ENCODE data around the gene MICU2. TPM values are rescaled to one million over a fixed set of nuclear protein-coding genes. Genes with fewer than 3 reads are reported as not detected.

MICU2 gene
- total and polyA plus RNA-seq, 2 donors (not counting 3 experiments of a cell fraction or from before 2014, with no cell fraction given) = 24.0 to 36.7 TPM

GRCh38 chr13:21511849-21512248, 92.1 kb downstream of the MICU2 start:
- TF ChIP-seq POLR2AphosphoS5 (IDR thresholded peaks at IDR 0.05; ENCODE audit: insufficient read depth, low read depth, low read length) = no peak
- TF ChIP-seq FOS (IDR thresholded peaks at IDR 0.05; ENCODE audit: borderline replicate concordance, insufficient read depth, low read length) = no peak
- no peak for TF ChIP-seq JUN (IDR thresholded peaks at IDR 0.05; ENCODE audit: borderline replicate concordance, insufficient read depth, insufficient read length, low read depth)
- TF ChIP-seq MAX (IDR thresholded peaks at IDR 0.05; ENCODE audit: insufficient read depth, insufficient read length) = no peak
- no peak for TF ChIP-seq POLR2A (IDR thresholded peaks at IDR 0.05; ENCODE audit: low read depth, low read length)
- no peak for TF ChIP-seq GATA2 (IDR thresholded peaks at IDR 0.05; ENCODE audit: insufficient read depth, insufficient read length, low read depth, low read length)
- no peak for TF ChIP-seq EZH2 (IDR thresholded peaks at IDR 0.05; ENCODE audit: borderline replicate concordance, low read depth, low read length, severe bottlenecking)
- no peak for TF ChIP-seq CTCF (IDR thresholded peaks at IDR 0.05; ENCODE audit: extremely low read depth in 1 of 2, insufficient read depth in 1 of 2, low read depth in 1 of 2, low read length in 2 of 2)
- no peak for TF ChIP-seq MYC (IDR thresholded peaks at IDR 0.05; ENCODE audit: low read depth, low read length)
- Histone ChIP-seq H3K27me3 (ENCODE audit: control insufficient read depth in 2 of 2, insufficient read depth in 2 of 2, low read length in 2 of 2) (no peaks in the 10 kb centered on the region), H3K79me2 (ENCODE audit: control insufficient read depth, insufficient read depth, low read length) (no peaks in the 10 kb centered on the region), H3K4me2 (ENCODE audit: insufficient read depth, low read length) (no peak overlapping the region), H3K4me3 (replicated peaks in 1 of 3; ENCODE audit: insufficient read depth in 1 of 3, low read depth in 1 of 3, low read length in 3 of 3) (no peak overlapping the region), H3K9me1 (replicated peaks; ENCODE audit: control insufficient read depth, extremely low read depth, insufficient read depth, low read length) (peaks cover under 1% of the 10 kb centered on the region), H2AFZ (ENCODE audit: low read depth, low read length) (no peak overlapping the region), H3K9ac (replicated peaks; ENCODE audit: extremely low read depth, insufficient read depth, low read length) (no peak overlapping the region), H4K20me1 (replicated peaks; ENCODE audit: control insufficient read depth, extremely low read depth, insufficient read depth, low read length) (no peaks in the 10 kb centered on the region), H3K9me3 (replicated peaks; ENCODE audit: control insufficient read depth, insufficient read depth, low read length) (no peaks in the 10 kb centered on the region), H3K4me1 (ENCODE audit: control insufficient read depth, extremely low read depth, insufficient read depth, low read length) (no peaks in the 10 kb centered on the region), H3K27ac (ENCODE audit: insufficient read depth, low read depth, low read length) (no peak overlapping the region), H3K36me3 (ENCODE audit: control insufficient read depth in 2 of 2, extremely low read depth in 1 of 2, insufficient read depth in 2 of 2, low read length in 2 of 2) (peaks cover 0 to 2% of the 10 kb centered on the region in 2 experiments)
- no TSS peak for BruUV-seq (replicated peaks)
- ChIA-PET CTCF (no interaction called here), POLR2A (no interaction called here)
- FAIRE-seq (no peak), DNase-seq (ENCODE audit: low read depth, low spot score) (peak; percentile 22)
- dilution Hi-C loops (cut with MboI; ENCODE audit: extremely low pct_ligation_motif_present, low sequenced_read_pairs) = no loop called here
- intact Hi-C loops (cut with micrococcal nuclease) = no loop called here

Data from endothelial cell of umbilical vein (primary cell).